Small intestine (tissue), 7 donors: ENCODE measurements around the gene HCLS1. TPM values are rescaled to one million over a fixed set of nuclear protein-coding genes. Genes with fewer than 3 reads are reported as not detected.
"Not testable (repeated sequence)": the region's sequence is repeated elsewhere in the genome, so short reads cannot be mapped to it uniquely, and the experiment has no call there.

Experiments used
- DNase-seq, 2 donors: peaks; one replicate each; pipeline versions ENCODE4 v3.0.0 to v3.0.0-alpha.2; 2013
- FAIRE-seq: peaks from 2 replicates; lab custom pipeline; 2012; peaks lifted over from hg19 to GRCh38; lab: Jason Lieb, UNC
- H3K27ac ChIP-seq, 3 donors: one replicate each; pipeline ENCODE4 v1.5.1; 2013; ENCODE audit warnings: low read length in 2 of 3, mild to moderate bottlenecking in 2 of 3, control low read depth in 1 of 3, inconsistent platforms in 1 of 3, low read depth in 1 of 3, moderate library complexity in 1 of 3
- H3K27me3 ChIP-seq, 3 donors: one replicate each; pipeline ENCODE4 v1.6.1; 2013; ENCODE audit warnings: low read length in 3 of 3, inconsistent platforms in 1 of 3; ENCODE audit not compliant: control insufficient read depth in 3 of 3, insufficient read depth in 3 of 3
- H3K36me3 ChIP-seq, 3 donors: one replicate each; pipeline ENCODE4 v1.6.1; 2013; ENCODE audit warnings: low read length in 3 of 3, inconsistent platforms in 1 of 3, low read depth in 1 of 3, mild to moderate bottlenecking in 1 of 3, moderate library complexity in 1 of 3; ENCODE audit not compliant: control insufficient read depth in 3 of 3, insufficient read depth in 2 of 3
- H3K4me1 ChIP-seq, 3 donors: one replicate each; pipeline ENCODE4 v1.6.1; 2013; ENCODE audit warnings: low read length in 2 of 3, inconsistent platforms in 1 of 3, low read depth in 1 of 3, mild to moderate bottlenecking in 1 of 3, moderate library complexity in 1 of 3; ENCODE audit not compliant: control insufficient read depth in 3 of 3, insufficient read depth in 2 of 3
- H3K4me3 ChIP-seq, 3 donors: one replicate each; pipeline ENCODE4 v1.5.1; 2013; ENCODE audit warnings: low read length in 3 of 3, control low read depth in 1 of 3, inconsistent platforms in 1 of 3, low read depth in 1 of 3, mild to moderate bottlenecking in 1 of 3, moderate library complexity in 1 of 3
- H3K9me3 ChIP-seq, 2 donors: one replicate each; pipeline ENCODE4 v1.6.1; 2013; ENCODE audit warnings: low read depth in 1 of 2, low read length in 1 of 2; ENCODE audit not compliant: control insufficient read depth in 2 of 2, insufficient read depth in 1 of 2
- WGBS, 3 donors: extraction: QIAGEN DNeasy Blood & Tissue Kit; methylation state at CpG; one replicate each; pipeline ENCODE4 v1.1.7; 2013; 5-methylcytosine and 5-hydroxymethylcytosine counted together
- polyA plus RNA-seq, 4 donors: library from polyadenylated mRNA; stranded (reverse) in 3 of 4; unstranded in 1 of 4; fragments of 200-250 nt in 3 of 4; fragments of 120-200 nt in 1 of 4; gene quantifications; one replicate each; pipeline versions ENCODE4 v1.2.1 to v1.2.3, GENCODE V29; 2013
- donor health status: healthy with polysubstance abuse.
- donor health status: control.
- donor health status: control.
- donor health status: Bipolar disorder and iron deficiency.
- donor health status: healthy.

The HCLS1 gene
- polyA plus RNA-seq, 4 donors, result 8.5 to 31.3 (median 22.3) TPM

GRCh38 chr3:121696186-121696585 is 35.5 kb upstream of the HCLS1 start:
- no peak for FAIRE-seq

GRCh38 chr3:121692010-121692699 is 31.5 kb upstream of the HCLS1 start:
- H3K27ac ChIP-seq, result no peak overlapping the region
- no peak for DNase-seq
- H3K9me3 ChIP-seq, result peaks cover 0 to 3% of the 10 kb centered on the region in 2 donors
- H3K4me3 ChIP-seq, result no peak overlapping the region
- H3K36me3 ChIP-seq, result peaks cover 10 to 32% (median 15%) of the 10 kb centered on the region in 3 donors
- H3K27me3 ChIP-seq, result no peaks in the 10 kb centered on the region
- FAIRE-seq, result no peak
- H3K4me1 ChIP-seq, result no peaks in the 10 kb centered on the region
- WGBS, 3 donors, result 88 to 100% (median 93%) methylated on average over 2 of the region's 2 CpGs

More at GRCh38 chr3:121696186-121696585, 35.5 kb upstream of the HCLS1 start:
- 62 to 85% (median 76%) methylated on average over 3 of the region's 3 CpGs for WGBS, 3 donors
- no peaks in the 10 kb centered on the region for H3K9me3 ChIP-seq
- no peak overlapping the region for H3K4me3 ChIP-seq
- no peak for DNase-seq
- no peaks in the 10 kb centered on the region for H3K27me3 ChIP-seq
- peaks cover 8 to 29% (median 9%) of the 10 kb centered on the region in 3 donors for H3K36me3 ChIP-seq
- no peaks in the 10 kb centered on the region for H3K4me1 ChIP-seq
- H3K27ac ChIP-seq, result no peak overlapping the region

GRCh38 chr3:121690777-121691405 is 30.2 kb upstream of the HCLS1 start:
- WGBS, 3 donors, result 94 to 98% (median 97%) methylated on average over 2 of the region's 2 CpGs
- peaks cover 10 to 34% (median 19%) of the 10 kb centered on the region in 3 donors for H3K36me3 ChIP-seq
- no peak for DNase-seq
- no peaks in the 10 kb centered on the region for H3K27me3 ChIP-seq
- peaks cover 0 to 3% of the 10 kb centered on the region in 2 donors for H3K9me3 ChIP-seq
- FAIRE-seq, result no peak
- H3K4me1 ChIP-seq, result no peaks in the 10 kb centered on the region
- no peak overlapping the region for H3K27ac ChIP-seq
- no peak overlapping the region for H3K4me3 ChIP-seq

GRCh38 chr3:121688747-121689146 is 28.0 kb upstream of the HCLS1 start:
- peaks cover 10 to 26% (median 24%) of the 10 kb centered on the region in 3 donors for H3K36me3 ChIP-seq
- 92 to 98% (median 95%) methylated on average over 19 to 31 of the region's 31 CpGs for WGBS, 3 donors
- not testable (repeated sequence) for H3K4me3 ChIP-seq, H3K27me3 ChIP-seq, DNase-seq, H3K27ac ChIP-seq, FAIRE-seq, H3K4me1 ChIP-seq, H3K9me3 ChIP-seq

GRCh38 chr3:121681792-121682191 is 21.1 kb upstream of the HCLS1 start:
- DNase-seq, result no peak
- no peaks in the 10 kb centered on the region for H3K4me1 ChIP-seq
- H3K27me3 ChIP-seq, result no peaks in the 10 kb centered on the region
- H3K36me3 ChIP-seq, result peaks cover 6 to 22% (median 18%) of the 10 kb centered on the region in 3 donors
- H3K4me3 ChIP-seq, result no peak overlapping the region
- WGBS, 3 donors, result 66 to 81% (median 75%) methylated on average over 1 of the region's 1 CpG
- peaks cover 0 to 3% of the 10 kb centered on the region in 2 donors for H3K9me3 ChIP-seq
- no peak for FAIRE-seq
- no peak overlapping the region for H3K27ac ChIP-seq

GRCh38 chr3:121677141-121677540 is 16.4 kb upstream of the HCLS1 start:
- DNase-seq (no peak), FAIRE-seq (no peak)
- 95 to 100% (median 96%) methylated on average over 2 of the region's 2 CpGs for WGBS, 3 donors
- no peak overlapping the region for H3K4me3 ChIP-seq
- H3K36me3 ChIP-seq, result peaks cover 10 to 34% (median 17%) of the 10 kb centered on the region in 3 donors
- no peaks in the 10 kb centered on the region for H3K4me1 ChIP-seq
- no peaks in the 10 kb centered on the region for H3K27me3 ChIP-seq
- H3K9me3 ChIP-seq, result no peaks in the 10 kb centered on the region
- H3K27ac ChIP-seq, result no peak overlapping the region

GRCh38 chr3:121670676-121671075 is 10.0 kb upstream of the HCLS1 start:
- Histone ChIP-seq H3K36me3 (peaks cover 5 to 32% (median 22%) of the 10 kb centered on the region in 3 donors), H3K27me3 (no peaks in the 10 kb centered on the region), H3K9me3 (no peaks in the 10 kb centered on the region), H3K27ac (no peak overlapping the region), H3K4me1 (no peaks in the 10 kb centered on the region), H3K4me3 (no peak overlapping the region)
- no peak for DNase-seq
- FAIRE-seq, result no peak

GRCh38 chr3:121667333-121667732 is 6.6 kb upstream of the HCLS1 start:
- WGBS, 3 donors, result 86 to 98% (median 92%) methylated on average over 4 of the region's 4 CpGs
- Histone ChIP-seq H3K36me3 (peaks cover 17 to 40% (median 30%) of the 10 kb centered on the region in 3 donors), H3K27me3 (no peaks in the 10 kb centered on the region), H3K27ac (peak overlapping the region in 1 of 3 donors; percentile 17), H3K9me3 (no peaks in the 10 kb centered on the region), H3K4me1 (no peaks in the 10 kb centered on the region), H3K4me3 (no peak overlapping the region)
- DNase-seq, result no peak
- no peak for FAIRE-seq
